Activated naive CD4-positive, alpha-beta T cell treated with anti-CD3 and anti-CD28 coated beads for 36 hours (primary cell): Measurements from ENCODE around the gene TFDP2. TPM values are rescaled to one million over a fixed set of nuclear protein-coding genes. Genes with fewer than 3 reads are reported as not detected.
A peak's percentile ranks its signal among the peaks of the same experiment; 100 is the strongest.

Source experiments
- CTCF ChIA-PET: fragments of 350-600 bp; sonication (Branson Sonifier 250); formaldehyde crosslinking; loops from one replicate; lab custom pipeline; 2021; ENCODE audit warnings: antibody characterized with exemption; lab: Charles Lee
- DNase-seq: peaks from one replicate; pipeline ENCODE4 v3.0.0-alpha.2; 2020
- H3K27ac Mint-ChIP-seq: one replicate; pipeline ENCODE4 v1.8.0; 2021; ENCODE audit warnings: mild to moderate bottlenecking, mixed read lengths
- H3K27me3 Mint-ChIP-seq: one replicate; pipeline ENCODE4 v1.8.0; 2021; ENCODE audit warnings: low read depth, mixed read lengths
- H3K36me3 Mint-ChIP-seq: one replicate; pipeline ENCODE4 v1.8.0; 2021; ENCODE audit warnings: low read depth, mixed read lengths
- H3K4me1 Mint-ChIP-seq: one replicate; pipeline ENCODE4 v1.8.0; 2021; ENCODE audit warnings: low read depth, mixed read lengths
- H3K4me3 Mint-ChIP-seq: one replicate; pipeline ENCODE4 v1.8.0; 2021; ENCODE audit warnings: mild to moderate bottlenecking, moderate library complexity, mixed read lengths
- H3K9me3 Mint-ChIP-seq: one replicate; pipeline ENCODE4 v1.8.0; 2021; ENCODE audit warnings: mixed read lengths
- intact Hi-C: fragments of 100-400 bp; cut with micrococcal nuclease; formaldehyde crosslinking; loops from one replicate; pipeline ENCODE4 v1.15.1; 2023
- total RNA-seq, 2 experiments: library from RNA; stranded (reverse); gene quantifications; one replicate each; pipeline ENCODE4 v1.2.3, GENCODE V29; 2021

The TFDP2 gene
- total RNA-seq, 2 experiments from 2014 or later: 23.0 to 25.0 TPM

GRCh38 chr3:142056656-142057330 lies 92.6 kb downstream of the TFDP2 start:
- H3K4me1 Mint-ChIP-seq: no peaks in the 10 kb centered on the region
- peaks cover 3% of the 10 kb centered on the region for H3K36me3 Mint-ChIP-seq
- DNase-seq: no peak
- H3K4me3 Mint-ChIP-seq: no peak overlapping the region
- no peak overlapping the region for H3K27ac Mint-ChIP-seq
- no peaks in the 10 kb centered on the region for H3K9me3 Mint-ChIP-seq
- CTCF ChIA-PET: no interaction called here
- intact Hi-C loops: no loop called here
- no peaks in the 10 kb centered on the region for H3K27me3 Mint-ChIP-seq

GRCh38 chr3:142053835-142054234 lies 95.5 kb downstream of the TFDP2 start:
- DNase-seq: no peak
- Mint-ChIP-seq H3K27me3 (no peaks in the 10 kb centered on the region), H3K36me3 (peaks cover 3% of the 10 kb centered on the region), H3K4me3 (no peak overlapping the region), H3K4me1 (no peaks in the 10 kb centered on the region), H3K9me3 (no peaks in the 10 kb centered on the region), H3K27ac (no peak overlapping the region)
- CTCF ChIA-PET: interaction anchor here (0.6 kb wide), 1 partner anchor 243 kb away, joined by 4 read pairs; no protein-coding TSS in a partner anchor
- intact Hi-C loops: no loop called here

GRCh38 chr3:142053244-142053643 lies 96.1 kb downstream of the TFDP2 start:
- Mint-ChIP-seq H3K27me3 (no peaks in the 10 kb centered on the region), H3K4me1 (no peaks in the 10 kb centered on the region), H3K9me3 (no peaks in the 10 kb centered on the region), H3K27ac (no peak overlapping the region), H3K36me3 (peaks cover 3% of the 10 kb centered on the region), H3K4me3 (no peak overlapping the region)
- CTCF ChIA-PET: no interaction called here
- peak; percentile 26 for DNase-seq
- intact Hi-C loops: no loop called here

GRCh38 chr3:142051351-142051750 lies 98.0 kb downstream of the TFDP2 start:
- peaks cover 3% of the 10 kb centered on the region for H3K36me3 Mint-ChIP-seq

GRCh38 chr3:142047021-142047369 lies 102.3 kb downstream of the TFDP2 start:
- DNase-seq: no peak
- intact Hi-C loops: no loop called here
- Mint-ChIP-seq H3K9me3 (no peaks in the 10 kb centered on the region), H3K27me3 (no peaks in the 10 kb centered on the region), H3K4me3 (no peak overlapping the region), H3K36me3 (no peaks in the 10 kb centered on the region), H3K4me1 (no peaks in the 10 kb centered on the region), H3K27ac (no peak overlapping the region)
- CTCF ChIA-PET: interaction anchor here (2.2 kb wide), 1 partner anchor 233 kb away, joined by 9 read pairs; no protein-coding TSS in a partner anchor

More at GRCh38 chr3:142051351-142051750, 98.0 kb downstream of the TFDP2 start:
- CTCF ChIA-PET: interaction anchor here (0.5 kb wide), 1 partner anchor 139 kb away, joined by 3 read pairs; no protein-coding TSS in a partner anchor
- intact Hi-C loops: no loop called here
- Mint-ChIP-seq H3K4me1 (no peaks in the 10 kb centered on the region), H3K9me3 (no peaks in the 10 kb centered on the region), H3K27ac (no peak overlapping the region), H3K27me3 (no peaks in the 10 kb centered on the region), H3K4me3 (no peak overlapping the region)
- DNase-seq: no peak

GRCh38 chr3:142046320-142047020 lies 102.9 kb downstream of the TFDP2 start:
- Mint-ChIP-seq H3K36me3 (no peaks in the 10 kb centered on the region), H3K9me3 (no peaks in the 10 kb centered on the region), H3K27me3 (no peaks in the 10 kb centered on the region), H3K27ac (no peak overlapping the region), H3K4me3 (no peak overlapping the region), H3K4me1 (no peaks in the 10 kb centered on the region)
- no peak for DNase-seq
- CTCF ChIA-PET: interaction anchor here (2.2 kb wide), 1 partner anchor 233 kb away, joined by 9 read pairs; no protein-coding TSS in a partner anchor
- intact Hi-C loops: no loop called here

GRCh38 chr3:142040941-142041491 lies 108.3 kb downstream of the TFDP2 start:
- no peaks in the 10 kb centered on the region for H3K27me3 Mint-ChIP-seq
- DNase-seq: no peak
- H3K9me3 Mint-ChIP-seq: no peaks in the 10 kb centered on the region
- no peak overlapping the region for H3K4me3 Mint-ChIP-seq
- CTCF ChIA-PET: no interaction called here
- H3K27ac Mint-ChIP-seq: no peak overlapping the region
- H3K36me3 Mint-ChIP-seq: no peaks in the 10 kb centered on the region
- intact Hi-C loops: no loop called here
- H3K4me1 Mint-ChIP-seq: peaks cover 6% of the 10 kb centered on the region

GRCh38 chr3:142035308-142035922 lies 113.9 kb downstream of the TFDP2 start:
- Mint-ChIP-seq H3K4me3 (no peak overlapping the region), H3K36me3 (no peaks in the 10 kb centered on the region), H3K4me1 (no peaks in the 10 kb centered on the region), H3K27ac (no peak overlapping the region), H3K27me3 (no peaks in the 10 kb centered on the region), H3K9me3 (no peaks in the 10 kb centered on the region)
- CTCF ChIA-PET: interaction anchor here (0.9 kb wide), 1 partner anchor 9 kb away, joined by 3 read pairs; no protein-coding TSS in a partner anchor
- DNase-seq: no peak
- intact Hi-C loops: no loop called here

- Mint-ChIP-seq H3K4me3 (no peak overlapping the region), H3K9me3 (no peaks in the 10 kb centered on the region), H3K27ac (no peak overlapping the region), H3K4me1 (peaks cover 10% of the 10 kb centered on the region), H3K27me3 (no peaks in the 10 kb centered on the region), H3K36me3 (no peaks in the 10 kb centered on the region)
- CTCF ChIA-PET: interaction anchor here (0.6 kb wide), 1 partner anchor 138 kb away, joined by 3 read pairs; no protein-coding TSS in a partner anchor
- intact Hi-C loops: no loop called here
- no peak for DNase-seq
These were observed 116.1 kb downstream of the TFDP2 start for GRCh38 chr3:142033292-142033691.

- H3K27ac Mint-ChIP-seq: no peak overlapping the region
- no peaks in the 10 kb centered on the region for H3K27me3 Mint-ChIP-seq
- H3K36me3 Mint-ChIP-seq: no peaks in the 10 kb centered on the region
- H3K4me1 Mint-ChIP-seq: peaks cover 17% of the 10 kb centered on the region
- DNase-seq: no peak
- intact Hi-C loops: no loop called here
- no peak overlapping the region for H3K4me3 Mint-ChIP-seq
- CTCF ChIA-PET: interaction anchor here (0.6 kb wide), 1 partner anchor 671 kb away, joined by 5 read pairs; no protein-coding TSS in a partner anchor
- H3K9me3 Mint-ChIP-seq: no peaks in the 10 kb centered on the region
These were observed 117.8 kb downstream of the TFDP2 start for GRCh38 chr3:142031575-142031974.

- no peak for DNase-seq
- Mint-ChIP-seq H3K4me1 (peaks cover 24% of the 10 kb centered on the region), H3K27ac (no peak overlapping the region), H3K4me3 (no peak overlapping the region), H3K36me3 (no peaks in the 10 kb centered on the region), H3K27me3 (no peaks in the 10 kb centered on the region), H3K9me3 (no peaks in the 10 kb centered on the region)
- CTCF ChIA-PET: no interaction called here
- intact Hi-C loops: loop anchor here (5.0 kb wide), 2 partner anchors 418 to 548 kb away; partner anchors contain the start of genes ATR and XRN1
These were observed 119.6 kb downstream of the TFDP2 start for GRCh38 chr3:142029791-142030190.

- no peak for DNase-seq
- Mint-ChIP-seq H3K4me3 (no peak overlapping the region), H3K27me3 (no peaks in the 10 kb centered on the region), H3K9me3 (no peaks in the 10 kb centered on the region), H3K27ac (no peak overlapping the region), H3K36me3 (no peaks in the 10 kb centered on the region), H3K4me1 (peaks cover 24% of the 10 kb centered on the region)
- intact Hi-C loops: loop anchor here (5.0 kb wide), 2 partner anchors 418 to 548 kb away; partner anchors contain the start of genes ATR and XRN1
- CTCF ChIA-PET: interaction anchor here (0.6 to 1.5 kb wide), 2 partner anchors 11 to 203 kb away, joined by 3 to 5 read pairs; no protein-coding TSS in a partner anchor
These were observed 120.2 kb downstream of the TFDP2 start for GRCh38 chr3:142029052-142029642.
